PC-9 (cell line): ENCODE data around the gene ARHGEF9. TPM values are rescaled to one million over a fixed set of nuclear protein-coding genes. Genes with fewer than 3 reads are reported as not detected.
"Not testable (repeated sequence)": the region's sequence is repeated elsewhere in the genome, so short reads cannot be mapped to it uniquely, and the experiment has no call there.

Experiments
- BruUV-seq: library from RNA; stranded (reverse); fragments of 400-500 nt; replicated peaks from 2 replicates; lab custom pipeline; 2021; lab: Mats Ljungman, UMichigan
- CTCF ChIA-PET: fragments of 300-600 bp; sonication (Branson Sonifier 250); formaldehyde crosslinking; loops from one replicate; lab custom pipeline; 2022; ENCODE audit warnings: antibody characterized with exemption; lab: Charles Lee
- POLR2A ChIA-PET: fragments of 300-600 bp; sonication (Branson Sonifier 250); formaldehyde crosslinking; loops from one replicate; lab custom pipeline; 2022; ENCODE audit warnings: antibody characterized with exemption; ENCODE audit not compliant: unreplicated experiment; lab: Charles Lee
- DNase-seq, 2 experiments: peaks; one replicate each; pipeline versions ENCODE4 v3.0.0 to v3.0.0-alpha.2; 2015 to 2022; ENCODE audit warnings: mixed read lengths in 1 of 2
- H2AFZ ChIP-seq: fragments of 200-600 bp; sonication (generic); 2 replicates; pipeline ENCODE4 v1.8.1; 2017; ENCODE audit warnings: antibody characterized with exemption
- H3F3A ChIP-seq: fragments of 200-600 bp; sonication (generic); 2 replicates; pipeline ENCODE4 v1.8.1; 2017; ENCODE audit warnings: antibody characterized with exemption, mild to moderate bottlenecking, low read depth; ENCODE audit not compliant: insufficient read depth
- H3K27ac ChIP-seq: fragments of 200-600 bp; sonication (generic); 2 replicates; pipeline ENCODE4 v1.6.1; 2016; ENCODE audit warnings: mixed run types
- H3K27me3 ChIP-seq: fragments of 200-600 bp; sonication (generic); 2 replicates; pipeline ENCODE4 v1.6.1; 2016; ENCODE audit warnings: low read depth, mixed run types; ENCODE audit not compliant: insufficient read depth
- H3K36me3 ChIP-seq: fragments of 200-600 bp; sonication (generic); 2 replicates; pipeline ENCODE4 v1.6.1; 2016; ENCODE audit warnings: low read depth, mixed run types
- H3K4me1 ChIP-seq: fragments of 200-600 bp; sonication (generic); replicated peaks from 2 replicates; pipeline ENCODE4 v1.6.1; 2016; ENCODE audit warnings: mixed run types; ENCODE audit not compliant: insufficient read depth
- H3K4me2 ChIP-seq: fragments of 200-600 bp; sonication (generic); 2 replicates; pipeline ENCODE4 v1.6.1; 2017; ENCODE audit warnings: mixed run types
- H3K4me3 ChIP-seq: fragments of 200-600 bp; sonication (generic); 2 replicates; pipeline ENCODE4 v1.6.1; 2016; ENCODE audit warnings: mixed run types
- H3K79me2 ChIP-seq: fragments of 200-600 bp; sonication (generic); 2 replicates; pipeline ENCODE4 v1.6.1; 2017; ENCODE audit warnings: low read depth, mixed run types
- H3K9me2 ChIP-seq: fragments of 200-600 bp; sonication (generic); 2 replicates; pipeline ENCODE4 v1.8.1; 2017; ENCODE audit warnings: mild to moderate bottlenecking; ENCODE audit not compliant: insufficient read depth
- H3K9me3 ChIP-seq: fragments of 200-600 bp; sonication (generic); 2 replicates; pipeline ENCODE4 v1.8.1; 2016; ENCODE audit warnings: low read depth; ENCODE audit not compliant: insufficient read depth
- H4K20me1 ChIP-seq: fragments of 200-600 bp; sonication (generic); 2 replicates; pipeline ENCODE4 v1.8.1; 2017; ENCODE audit not compliant: insufficient read depth
- EZH2 ChIP-seq: fragments of 200-600 bp; sonication (generic); IDR thresholded peaks from 2 replicates; pipeline ENCODE4 v1.8.0; 2017; ENCODE audit warnings: antibody characterized with exemption, low read depth
- intact Hi-C: fragments of 100-400 bp; cut with micrococcal nuclease; formaldehyde crosslinking; loops from one replicate; pipeline ENCODE4 v1.10.0; 2022; ENCODE audit not compliant: unreplicated experiment
- total RNA-seq: library from RNA; stranded (reverse); gene quantifications from 2 replicates; pipeline ENCODE4 v1.2.3, GENCODE V29; 2021
- TF ChIP-seq, protein P1 (sequence below): fragments of 200-600 bp; sonication (generic); conservative IDR thresholded peaks from 2 replicates; pipeline ENCODE4 v1.6.1; 2017; ENCODE audit warnings: mixed run types, antibody characterized with exemption, mild to moderate bottlenecking, moderate library complexity

The ARHGEF9 gene
- total RNA-seq, 1 experiment from 2014 or later = 23.4 TPM

DNA sequence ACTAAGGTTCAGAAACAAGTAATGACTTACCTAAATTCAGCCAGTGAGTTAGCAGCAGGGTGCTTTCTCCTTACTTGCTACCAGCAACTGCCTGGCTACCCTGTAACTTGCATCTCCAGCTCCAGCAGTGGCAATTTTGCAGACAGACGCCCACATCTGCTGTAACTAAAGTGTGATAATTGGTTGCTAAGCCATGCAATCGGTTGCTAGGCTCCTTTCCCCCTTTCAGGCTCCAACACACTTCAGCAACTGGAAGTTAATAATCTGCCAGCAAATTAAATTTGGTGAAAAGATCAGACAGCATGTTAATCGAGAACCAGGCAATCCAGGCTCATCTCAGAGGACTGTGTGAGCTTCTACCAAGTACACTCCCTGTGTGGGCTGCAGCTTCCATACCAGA lies 24.2 kb upstream of the ARHGEF9 start:
- Histone ChIP-seq H3K9me2 (no peaks in the 10 kb centered on the region), H3K4me3 (no peak overlapping the region), H3K79me2 (no peaks in the 10 kb centered on the region), H3K36me3 (no peaks in the 10 kb centered on the region), H3K27ac (no peak overlapping the region), H3K4me1 (no peaks in the 10 kb centered on the region), H3K27me3 (no peaks in the 10 kb centered on the region), H4K20me1 (no peaks in the 10 kb centered on the region), H3K4me2 (no peak overlapping the region), H3K9me3 (no peaks in the 10 kb centered on the region), H3F3A (no peaks in the 10 kb centered on the region), H2AFZ (no peak overlapping the region)
- no TSS peak for BruUV-seq
- intact Hi-C loops = no loop called here
- ChIA-PET POLR2A (no interaction called here), CTCF (no interaction called here)
- no peak for DNase-seq
- TF ChIP-seq EZH2 = no peak
- TF ChIP-seq, protein P1, sequence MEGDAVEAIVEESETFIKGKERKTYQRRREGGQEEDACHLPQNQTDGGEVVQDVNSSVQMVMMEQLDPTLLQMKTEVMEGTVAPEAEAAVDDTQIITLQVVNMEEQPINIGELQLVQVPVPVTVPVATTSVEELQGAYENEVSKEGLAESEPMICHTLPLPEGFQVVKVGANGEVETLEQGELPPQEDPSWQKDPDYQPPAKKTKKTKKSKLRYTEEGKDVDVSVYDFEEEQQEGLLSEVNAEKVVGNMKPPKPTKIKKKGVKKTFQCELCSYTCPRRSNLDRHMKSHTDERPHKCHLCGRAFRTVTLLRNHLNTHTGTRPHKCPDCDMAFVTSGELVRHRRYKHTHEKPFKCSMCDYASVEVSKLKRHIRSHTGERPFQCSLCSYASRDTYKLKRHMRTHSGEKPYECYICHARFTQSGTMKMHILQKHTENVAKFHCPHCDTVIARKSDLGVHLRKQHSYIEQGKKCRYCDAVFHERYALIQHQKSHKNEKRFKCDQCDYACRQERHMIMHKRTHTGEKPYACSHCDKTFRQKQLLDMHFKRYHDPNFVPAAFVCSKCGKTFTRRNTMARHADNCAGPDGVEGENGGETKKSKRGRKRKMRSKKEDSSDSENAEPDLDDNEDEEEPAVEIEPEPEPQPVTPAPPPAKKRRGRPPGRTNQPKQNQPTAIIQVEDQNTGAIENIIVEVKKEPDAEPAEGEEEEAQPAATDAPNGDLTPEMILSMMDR = no peak

DNA sequence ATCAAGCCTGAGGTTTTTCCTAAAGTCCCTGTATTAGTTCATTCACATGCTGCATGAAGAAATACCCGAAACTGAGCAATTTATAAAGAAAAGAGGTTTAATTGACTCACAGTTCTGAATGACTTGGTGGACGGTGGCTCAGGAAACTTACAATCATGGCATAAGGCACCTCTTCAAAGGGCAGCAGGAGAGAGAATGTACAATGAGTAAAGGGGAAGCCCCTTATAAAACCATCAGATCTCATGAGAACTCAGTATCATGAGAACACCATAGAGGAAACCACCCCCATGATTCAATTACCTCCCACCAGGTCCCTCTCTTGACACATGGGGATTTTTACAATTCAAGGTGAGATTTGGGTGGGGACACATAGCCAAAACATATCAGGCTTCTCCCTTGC lies 10.4 kb upstream of the ARHGEF9 start:
- H3F3A ChIP-seq, H3K9me3 ChIP-seq, H3K36me3 ChIP-seq, H4K20me1 ChIP-seq, H3K4me1 ChIP-seq, DNase-seq, H3K4me3 ChIP-seq, POLR2A ChIA-PET, BruUV-seq, CTCF ChIA-PET, H3K79me2 ChIP-seq, H3K9me2 ChIP-seq, H2AFZ ChIP-seq, H3K27ac ChIP-seq, intact Hi-C loops, H3K4me2 ChIP-seq: not testable (repeated sequence)
- peaks cover 14% of the 10 kb centered on the region for H3K27me3 ChIP-seq

DNA sequence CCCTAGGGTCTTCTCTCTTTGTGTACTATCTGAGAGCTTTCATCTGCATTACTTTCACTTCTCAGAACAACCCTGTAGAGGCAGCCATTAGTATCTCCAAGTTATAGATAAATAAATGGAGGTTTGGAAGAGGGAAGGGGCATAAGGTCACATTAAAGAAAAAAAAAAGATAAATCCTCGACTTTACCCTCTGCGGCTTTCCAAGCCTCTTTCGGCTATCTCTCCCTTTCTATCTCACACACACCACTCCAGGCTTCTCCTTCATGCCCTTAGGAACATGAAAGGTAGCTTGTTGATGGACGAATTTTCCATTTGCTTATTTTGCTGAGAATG lies 660 bp upstream of the ARHGEF9 start:
- DNase-seq = no peak
- Histone ChIP-seq H3K4me3 (no peak overlapping the region), H3K79me2 (no peaks in the 10 kb centered on the region), H3F3A (no peaks in the 10 kb centered on the region), H3K27me3 (no peaks in the 10 kb centered on the region), H3K4me2 (no peak overlapping the region), H4K20me1 (no peaks in the 10 kb centered on the region), H3K9me2 (no peaks in the 10 kb centered on the region), H2AFZ (no peak overlapping the region), H3K36me3 (no peaks in the 10 kb centered on the region), H3K4me1 (no peaks in the 10 kb centered on the region), H3K9me3 (no peaks in the 10 kb centered on the region), H3K27ac (no peak overlapping the region)
- TF ChIP-seq EZH2 = no peak
- TF ChIP-seq, protein P1 = no peak
- intact Hi-C loops = no loop called here
- ChIA-PET CTCF (no interaction called here), POLR2A (no interaction called here)
- BruUV-seq = no TSS peak

DNA sequence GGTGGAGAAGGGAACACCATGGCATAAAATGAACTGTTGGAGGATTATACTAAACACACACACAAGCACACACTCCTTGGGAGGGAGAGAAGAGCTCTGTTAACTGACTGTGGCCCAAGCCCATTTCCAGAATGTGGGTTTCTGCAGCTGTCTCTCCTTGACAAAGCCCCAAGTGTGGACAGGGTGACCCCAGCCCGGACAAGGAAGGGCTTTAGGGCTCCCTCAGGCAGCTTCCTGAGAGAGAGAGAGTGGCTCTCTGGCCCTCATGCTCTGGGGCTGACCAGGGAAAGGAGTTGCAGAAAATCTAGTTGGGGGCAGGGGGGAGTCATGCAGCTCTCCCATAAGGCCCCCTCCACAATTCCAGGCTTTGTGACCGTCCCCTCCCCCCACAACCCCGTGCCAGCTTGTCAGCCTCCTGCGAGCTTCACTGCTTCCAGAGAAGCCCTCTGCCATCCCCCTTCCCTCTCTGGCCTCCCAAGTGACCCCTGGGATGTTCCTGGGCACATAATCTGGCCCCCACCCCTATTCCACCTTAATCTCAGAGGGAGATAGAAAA lies 590 bp downstream of the ARHGEF9 start:
- no peak overlapping the region for H3K27ac ChIP-seq
- no peaks in the 10 kb centered on the region for H3K36me3 ChIP-seq
- CTCF ChIA-PET = no interaction called here
- POLR2A ChIA-PET = no interaction called here
- no peaks in the 10 kb centered on the region for H3F3A ChIP-seq
- H3K9me2 ChIP-seq = no peaks in the 10 kb centered on the region
- intact Hi-C loops = no loop called here
- no peaks in the 10 kb centered on the region for H3K79me2 ChIP-seq
- H3K4me2 ChIP-seq = no peak overlapping the region
- TF ChIP-seq EZH2 = no peak
- TF ChIP-seq, protein P1 = no peak
- BruUV-seq = no TSS peak
- H3K27me3 ChIP-seq = no peaks in the 10 kb centered on the region
- no peak overlapping the region for H3K4me3 ChIP-seq
- H4K20me1 ChIP-seq = no peaks in the 10 kb centered on the region
- H3K4me1 ChIP-seq = no peaks in the 10 kb centered on the region
- no peak overlapping the region for H2AFZ ChIP-seq
- DNase-seq = no peak
- H3K9me3 ChIP-seq = no peaks in the 10 kb centered on the region
